ENCODE measurements around the gene MAPKAP1.

Gene MAPKAP1

GRCh38 chr9:125444166-125444565 is 262.8 kb downstream of the MAPKAP1 start:
- in situ Hi-C loops (cut with MboI; ENCODE audit: low sequenced_read_pairs, unreplicated experiment): no loop called here
- no peak for DNase-seq (ENCODE audit: low spot score)
- TF ChIP-seq CTCF (IDR thresholded peaks at IDR 0.05; ENCODE audit: borderline replicate concordance, control extremely low read depth, extremely low read depth, insufficient read depth, missing control alignments): no peak

DNA sequence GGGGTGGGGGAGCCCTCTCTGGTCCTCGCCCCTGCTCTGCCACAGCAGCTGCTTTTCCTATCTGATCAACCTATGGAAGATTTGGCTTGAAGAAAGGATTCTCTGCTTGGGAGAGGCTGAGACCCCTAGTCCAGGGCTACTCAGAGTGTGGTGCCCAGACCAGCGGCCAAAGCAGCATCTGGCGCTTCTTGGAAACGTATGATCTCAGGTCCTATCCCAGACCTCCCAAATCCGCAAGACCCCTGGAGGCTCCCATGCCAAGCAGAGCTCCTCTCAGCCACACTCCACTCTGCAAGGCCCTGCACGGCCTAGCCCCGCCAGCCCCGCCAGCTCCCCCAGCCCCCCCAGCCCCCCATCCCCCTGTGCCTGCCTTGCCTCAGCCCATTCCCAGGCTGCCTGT is 263.6 kb downstream of the MAPKAP1 start:
- DNase-seq (ENCODE audit: low spot score): no peak
- TF ChIP-seq CTCF (IDR thresholded peaks at IDR 0.05; ENCODE audit: borderline replicate concordance, control extremely low read depth, extremely low read depth, insufficient read depth, missing control alignments): no peak
- in situ Hi-C loops (cut with MboI; ENCODE audit: low sequenced_read_pairs, unreplicated experiment): no loop called here

- DNase-seq (ENCODE audit: low spot score): no peak
- in situ Hi-C loops (cut with MboI; ENCODE audit: low sequenced_read_pairs, unreplicated experiment): no loop called here
- no peak for TF ChIP-seq CTCF (IDR thresholded peaks at IDR 0.05; ENCODE audit: borderline replicate concordance, control extremely low read depth, extremely low read depth, insufficient read depth, missing control alignments)
Observed at GRCh38 chr9:125442452-125442851, 264.6 kb downstream of the MAPKAP1 start.

DNA sequence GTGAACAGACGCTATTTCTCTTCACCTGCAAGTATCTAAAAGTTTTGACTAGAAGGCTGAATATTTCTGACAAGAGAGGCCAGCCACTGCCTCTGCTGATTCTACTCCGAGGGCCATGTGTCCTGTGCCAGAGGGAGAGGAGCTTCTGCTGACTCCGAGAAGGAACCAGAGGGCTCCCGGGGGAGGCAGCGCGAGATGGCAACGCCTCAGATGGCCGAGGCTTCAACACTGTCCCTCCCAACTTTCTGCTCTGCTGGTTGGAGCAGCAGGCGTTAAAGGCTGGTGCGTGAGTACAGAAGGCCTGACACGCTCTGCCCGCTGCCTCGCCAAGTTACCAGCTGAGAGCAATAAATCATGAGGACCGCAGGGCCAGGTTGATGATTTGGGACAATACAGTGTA is 266.6 kb downstream of the MAPKAP1 start:
- no peak for TF ChIP-seq CTCF (IDR thresholded peaks at IDR 0.05; ENCODE audit: borderline replicate concordance, control extremely low read depth, extremely low read depth, insufficient read depth, missing control alignments)
- in situ Hi-C loops (cut with MboI; ENCODE audit: low sequenced_read_pairs, unreplicated experiment): no loop called here
- DNase-seq (ENCODE audit: low spot score): no peak

GRCh38 chr9:125439434-125440272 is 267.4 kb downstream of the MAPKAP1 start:
- DNase-seq (ENCODE audit: low spot score): no peak
- no peak for TF ChIP-seq CTCF (IDR thresholded peaks at IDR 0.05; ENCODE audit: borderline replicate concordance, control extremely low read depth, extremely low read depth, insufficient read depth, missing control alignments)
- in situ Hi-C loops (cut with MboI; ENCODE audit: low sequenced_read_pairs, unreplicated experiment): no loop called here

DNA sequence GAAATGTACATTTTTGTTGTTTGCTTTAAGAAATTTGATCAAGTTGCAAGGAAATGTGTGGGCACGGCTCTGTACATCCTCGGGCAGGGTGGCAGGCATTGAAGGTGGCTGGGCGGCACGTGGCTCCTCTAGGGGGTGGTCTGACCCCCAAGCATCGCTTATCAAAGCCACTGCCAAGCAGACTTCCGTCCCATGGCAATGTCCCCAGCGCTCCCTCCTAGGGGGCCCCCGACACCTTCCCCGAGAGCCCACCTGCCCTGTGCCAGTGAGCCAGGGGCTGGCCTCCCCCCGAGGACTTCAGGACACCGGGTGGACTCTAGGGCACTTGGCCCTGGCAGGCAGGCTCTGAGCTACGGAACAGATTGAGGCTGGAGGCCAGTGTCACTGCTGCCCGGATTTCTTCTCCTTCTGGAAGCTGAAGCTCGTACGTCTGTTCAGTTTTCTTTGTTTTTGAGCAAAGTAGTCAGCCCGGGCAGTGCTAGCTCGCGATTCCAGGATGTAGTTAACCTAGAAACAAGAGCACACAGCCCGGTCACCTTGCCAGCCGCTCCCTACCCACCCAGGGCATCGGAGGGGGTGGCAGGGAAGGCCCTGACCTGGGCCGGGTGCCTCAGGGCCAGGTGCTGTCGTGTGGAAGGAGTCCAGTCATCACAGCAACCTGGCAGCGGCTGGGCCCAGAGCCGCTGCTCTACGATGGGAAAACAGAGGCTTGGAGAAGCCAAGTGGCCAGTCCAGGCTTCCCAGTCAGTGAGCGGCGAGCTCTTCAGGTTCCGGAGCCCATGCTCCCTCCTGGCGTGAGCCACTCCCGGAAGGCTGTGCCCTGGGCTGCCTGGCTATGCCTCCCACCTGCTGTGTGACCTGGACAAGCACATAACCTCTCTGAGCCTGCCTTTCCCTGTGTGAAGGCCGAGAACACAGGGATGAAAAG is 268.2 kb downstream of the MAPKAP1 start:
- in situ Hi-C loops (cut with MboI; ENCODE audit: low sequenced_read_pairs, unreplicated experiment): no loop called here
- DNase-seq (ENCODE audit: low spot score): no peak
- TF ChIP-seq CTCF (IDR thresholded peaks at IDR 0.05; ENCODE audit: borderline replicate concordance, control extremely low read depth, extremely low read depth, insufficient read depth, missing control alignments): no peak
